GM19193 (cell line): ENCODE data around the gene LIAS.

Experiments
- POLR2A ChIP-seq: IDR thresholded peaks from 4 replicates; pipeline ENCODE4 v1.6.1; 2011; ENCODE audit not compliant: insufficient read depth, insufficient read length; ENCODE audit errors: extremely low read depth

LIAS gene

DNA sequence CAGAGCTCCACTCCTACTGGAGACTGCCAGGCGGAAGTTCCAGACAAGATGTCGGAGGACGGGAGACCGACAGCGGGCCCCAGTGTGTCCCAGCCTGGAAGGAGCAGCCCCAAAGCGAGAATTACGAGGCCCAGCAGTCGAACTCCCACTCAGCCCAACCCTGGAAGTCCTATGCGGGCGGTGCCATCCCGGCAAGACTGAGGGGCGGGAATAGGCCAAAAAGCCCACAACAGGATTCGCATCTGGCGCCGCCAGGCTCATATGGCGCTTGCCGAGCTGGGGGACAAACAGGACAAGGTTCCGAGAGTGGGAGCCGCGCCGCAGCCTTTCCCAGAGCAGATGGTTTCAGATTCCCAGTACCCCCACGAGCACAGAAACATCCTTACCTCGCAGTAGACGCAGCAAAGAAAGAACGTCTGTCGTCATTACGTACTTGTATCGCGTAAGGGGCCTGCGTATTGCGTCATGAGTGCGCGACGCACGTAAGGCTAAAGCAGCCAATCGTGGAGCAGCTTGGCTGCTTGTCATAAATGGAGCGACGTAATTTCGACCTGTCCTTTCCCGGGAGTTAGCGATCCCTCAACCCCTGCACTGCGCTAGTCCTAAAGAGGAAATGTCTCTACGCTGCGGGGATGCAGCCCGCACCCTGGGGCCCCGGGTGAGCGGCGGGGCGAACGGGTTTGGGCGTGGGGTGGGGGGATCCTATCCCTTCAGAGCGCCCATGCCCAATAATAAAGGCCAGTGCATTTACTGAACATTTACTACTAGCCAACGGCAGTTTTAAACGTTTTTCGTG, at the start of gene LIAS, which contains the start of gene RPL9:
LIAS (plus strand) TSS at position 552 of the 796 bp plus-strand sequence; CDS start at position 614, 62 bp downstream.
RPL9 (minus strand) TSS at position 418 of the 796 bp plus-strand sequence. CDS start 483 bp downstream, outside the sequence.
- TF ChIP-seq POLR2A = peak; percentile 98

DNA sequence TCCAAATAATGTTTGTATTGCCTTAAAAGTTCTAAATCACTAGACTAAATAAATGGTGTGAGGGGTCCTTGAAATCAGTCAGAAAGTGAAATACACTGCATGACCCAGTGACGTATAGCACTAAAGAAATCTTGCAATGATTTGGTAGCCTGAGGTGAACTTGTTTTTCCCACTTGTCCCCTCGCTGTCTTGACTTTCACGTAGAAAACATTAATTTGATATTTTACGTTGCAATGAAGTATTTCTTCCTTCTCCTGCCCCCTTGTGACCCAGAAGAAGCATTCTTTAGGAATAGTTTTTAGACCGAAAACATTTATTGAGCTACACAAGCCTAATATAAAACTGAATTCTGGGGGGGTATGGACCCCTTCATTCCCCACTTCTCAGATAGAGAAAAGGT, 48.4 kb upstream of the LIAS start:
- no peak for TF ChIP-seq POLR2A

DNA sequence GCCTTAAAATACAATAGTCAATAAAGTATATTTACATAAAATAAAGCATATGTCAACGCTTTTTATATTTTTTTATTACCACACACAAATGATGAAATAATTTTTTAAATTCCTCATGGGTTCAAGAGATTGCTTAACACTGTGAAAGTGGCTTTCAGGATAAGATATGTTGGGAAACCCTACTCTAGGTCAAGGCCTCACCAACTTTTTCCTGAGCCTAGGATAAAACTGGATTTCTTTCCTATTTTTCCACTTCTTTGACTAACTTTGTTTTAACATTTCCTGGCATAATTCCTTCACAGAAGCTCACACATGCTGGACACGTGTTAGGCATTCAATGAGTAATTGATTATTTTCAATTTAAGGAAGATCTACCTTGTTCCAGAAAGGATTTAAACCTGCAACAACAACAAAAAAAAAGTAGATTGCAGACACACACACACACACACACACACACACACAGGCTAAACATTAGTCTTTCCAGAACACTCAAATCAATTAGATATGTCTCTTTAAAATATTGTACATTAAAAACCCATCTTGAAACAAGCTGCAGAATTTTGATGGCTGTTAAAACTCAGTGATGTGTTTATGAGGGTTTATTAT, 43.1 kb upstream of the LIAS start:
- no peak for TF ChIP-seq POLR2A

- TF ChIP-seq POLR2A = no peak
Measured at GRCh38 chr4:39422247-39422646, 36.6 kb upstream of the LIAS start.

DNA sequence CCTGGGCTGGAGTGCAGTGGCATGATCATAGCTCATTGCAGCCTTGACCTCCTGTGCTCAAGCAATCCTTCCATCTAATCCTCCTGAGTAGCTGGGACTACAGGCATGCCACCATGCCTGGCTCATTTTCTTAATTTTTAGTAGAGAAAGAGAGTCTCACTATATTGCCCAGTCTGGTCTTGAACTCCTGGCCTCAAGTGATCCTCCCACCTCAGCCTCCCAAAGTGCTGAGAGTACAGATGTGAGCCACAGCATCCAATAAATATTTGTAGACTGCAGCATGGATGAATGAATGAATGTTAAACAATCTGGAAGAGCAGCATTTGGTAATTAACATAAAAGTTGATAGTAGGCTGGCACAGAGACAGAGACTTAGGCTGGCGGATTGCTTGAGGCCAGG, 32.1 kb upstream of the LIAS start:
- TF ChIP-seq POLR2A = no peak

DNA sequence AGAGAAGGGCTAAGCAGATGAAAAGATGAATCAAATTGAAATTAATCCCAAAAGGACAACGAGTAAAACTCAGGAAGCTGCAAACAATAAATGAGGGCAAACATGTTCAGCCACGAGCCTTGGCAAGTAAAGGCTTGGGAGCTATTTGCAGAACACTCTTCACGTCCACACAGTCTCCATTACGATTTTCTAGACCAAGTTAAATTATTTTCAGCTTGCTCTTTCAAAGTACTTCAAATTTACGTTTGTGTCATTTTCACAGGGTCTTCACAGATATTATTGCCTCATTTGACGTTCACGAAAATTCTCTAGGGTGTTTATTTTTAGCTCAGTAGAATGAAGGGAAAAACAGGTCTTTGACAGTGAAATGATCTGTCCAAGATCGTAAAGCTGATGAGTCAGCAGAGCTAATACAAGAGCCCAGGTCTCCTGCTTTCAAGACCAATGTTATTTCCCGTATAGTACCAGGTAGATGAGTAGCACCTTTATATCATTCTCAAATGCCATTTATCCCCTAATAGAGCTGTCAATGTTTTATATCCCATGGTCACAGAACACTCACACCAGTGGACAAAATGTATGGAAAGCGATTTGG, 31.2 kb upstream of the LIAS start:
- no peak for TF ChIP-seq POLR2A

GRCh38 chr4:39429476-39430334, 29.2 kb upstream of the LIAS start:
- no peak for TF ChIP-seq POLR2A

GRCh38 chr4:39433878-39434492, 24.9 kb upstream of the LIAS start:
- TF ChIP-seq POLR2A = no peak

- TF ChIP-seq POLR2A = no peak
Measured at GRCh38 chr4:39435659-39436563, 22.9 kb upstream of the LIAS start.

GRCh38 chr4:39441593-39441992, 17.3 kb upstream of the LIAS start:
- no peak for TF ChIP-seq POLR2A

GRCh38 chr4:39442998-39443397, 15.9 kb upstream of the LIAS start:
- no peak for TF ChIP-seq POLR2A

DNA sequence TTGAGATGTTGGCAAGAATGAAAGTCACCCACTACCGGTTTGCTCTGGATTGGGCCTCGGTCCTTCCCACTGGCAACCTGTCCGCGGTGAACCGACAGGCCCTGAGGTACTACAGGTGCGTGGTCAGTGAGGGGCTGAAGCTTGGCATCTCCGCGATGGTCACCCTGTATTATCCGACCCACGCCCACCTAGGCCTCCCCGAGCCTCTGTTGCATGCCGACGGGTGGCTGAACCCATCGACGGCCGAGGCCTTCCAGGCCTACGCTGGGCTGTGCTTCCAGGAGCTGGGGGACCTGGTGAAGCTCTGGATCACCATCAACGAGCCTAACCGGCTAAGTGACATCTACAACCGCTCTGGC, 12.4 kb upstream of the LIAS start:
- no peak for TF ChIP-seq POLR2A

DNA sequence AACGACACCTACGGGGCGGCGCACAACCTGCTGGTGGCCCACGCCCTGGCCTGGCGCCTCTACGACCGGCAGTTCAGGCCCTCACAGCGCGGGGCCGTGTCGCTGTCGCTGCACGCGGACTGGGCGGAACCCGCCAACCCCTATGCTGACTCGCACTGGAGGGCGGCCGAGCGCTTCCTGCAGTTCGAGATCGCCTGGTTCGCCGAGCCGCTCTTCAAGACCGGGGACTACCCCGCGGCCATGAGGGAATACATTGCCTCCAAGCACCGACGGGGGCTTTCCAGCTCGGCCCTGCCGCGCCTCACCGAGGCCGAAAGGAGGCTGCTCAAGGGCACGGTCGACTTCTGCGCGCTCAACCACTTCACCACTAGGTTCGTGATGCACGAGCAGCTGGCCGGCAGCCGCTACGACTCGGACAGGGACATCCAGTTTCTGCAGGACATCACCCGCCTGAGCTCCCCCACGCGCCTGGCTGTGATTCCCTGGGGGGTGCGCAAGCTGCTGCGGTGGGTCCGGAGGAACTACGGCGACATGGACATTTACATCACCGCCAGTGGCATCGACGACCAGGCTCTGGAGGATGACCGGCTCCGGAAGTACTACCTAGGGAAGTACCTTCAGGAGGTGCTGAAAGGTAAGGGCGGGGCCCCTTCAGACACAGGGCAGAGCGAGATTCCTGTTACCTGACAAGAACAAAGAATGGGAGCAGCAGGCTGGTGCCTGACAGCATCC, 11.8 kb upstream of the LIAS start:
- TF ChIP-seq POLR2A = peak; percentile 21

GRCh38 chr4:39450618-39451017, 8.2 kb upstream of the LIAS start:
- no peak for TF ChIP-seq POLR2A
